Esophagus squamous epithelium (tissue), 5 donors: ENCODE results near the gene TJP3. TPM values are rescaled to one million over a fixed set of nuclear protein-coding genes. Genes with fewer than 3 reads are reported as not detected.
"Not testable (repeated sequence)": the region's sequence is repeated elsewhere in the genome, so short reads cannot be mapped to it uniquely, and the experiment has no call there.

Experiments
- DNase-seq: peaks from one replicate; lab custom pipeline; 2025; lab: John Stamatoyannopoulos, UW
- H3K27ac ChIP-seq, 4 donors: fragments of 200-600 bp; sonication (generic); one replicate each; pipeline ENCODE4 v1.5.1; 2016 to 2019; ENCODE audit warnings: mild to moderate bottlenecking in 1 of 4
- H3K27me3 ChIP-seq, 4 donors: fragments of 200-600 bp; sonication (generic); 1 replicate in 3 of 4; 2 replicates in 1 of 4; pipeline versions ENCODE4 v1.5.1 to v1.6.0; 2017 to 2021; ENCODE audit warnings: antibody characterized with exemption in 1 of 4
- H3K36me3 ChIP-seq, 3 donors: fragments of 200-600 bp; sonication (generic); one replicate each; pipeline ENCODE4 v1.5.1; 2016 to 2019
- H3K4me1 ChIP-seq, 3 donors: fragments of 200-600 bp; sonication (generic); one replicate each; pipeline ENCODE4 v1.5.1; 2017 to 2019
- H3K4me3 ChIP-seq, 4 donors: fragments of 200-600 bp; sonication (generic); 1 replicate in 3 of 4; 2 replicates in 1 of 4; pipeline ENCODE4 v1.5.1; 2016 to 2019; ENCODE audit warnings: mild to moderate bottlenecking in 2 of 4, moderate library complexity in 1 of 4
- H3K9me3 ChIP-seq, 3 donors: fragments of 200-600 bp; sonication (generic); one replicate each; pipeline ENCODE4 v1.5.1; 2016 to 2019
- CTCF ChIP-seq, 6 experiments: fragments of 450-650 bp in 4 of 6; fragments of 200-600 bp in 2 of 6; sonication (generic) in 2 of 6; IDR thresholded peaks; one replicate each; pipeline ENCODE4 v1.5.1; 2016 to 2019; ENCODE audit warnings: antibody characterized with exemption in 6 of 6, mild to moderate bottlenecking in 4 of 6, moderate library complexity in 4 of 6
- POLR2A ChIP-seq, 4 donors: fragments of 450-650 bp; IDR thresholded peaks; one replicate each; pipeline ENCODE4 v1.6.1; 2017; ENCODE audit warnings: antibody characterized with exemption in 4 of 4, mild to moderate bottlenecking in 4 of 4, moderate library complexity in 3 of 4
- WGBS, 2 donors: methylation state at CpG; one replicate each; pipeline ENCODE4 v1.1.5; 2018; 5-methylcytosine and 5-hydroxymethylcytosine counted together
- intact Hi-C: fragments of 100-400 bp; cut with DNase I; formaldehyde crosslinking; loops from one replicate; pipeline ENCODE4 v1.15.0; 2022
- total RNA-seq, 4 donors: library from RNA; depleted of rRNA; stranded (reverse); fragments of >200 nt; gene quantifications; one replicate each; pipeline ENCODE4 v1.1.0, GENCODE V29; 2016
- donor health status: DM: yes; HTN: yes; CAD: no.

The TJP3 gene
- total RNA-seq, 4 donors from 2014 or later, result 23.7 to 71.1 (median 28.0) TPM

- TF ChIP-seq CTCF (IDR thresholded peaks at IDR 0.05), result no peak
- TF ChIP-seq POLR2A (IDR thresholded peaks at IDR 0.05), result no peak
- Histone ChIP-seq H3K27me3 (no peaks in the 10 kb centered on the region), H3K4me3 (no peak overlapping the region), H3K27ac (no peak overlapping the region), H3K9me3 (no peaks in the 10 kb centered on the region), H3K36me3 (peaks cover 0 to 52% (median 3%) of the 10 kb centered on the region in 3 donors), H3K4me1 (peaks cover 7 to 30% (median 21%) of the 10 kb centered on the region in 3 donors)
- 84 to 89% methylated on average over 8 to 12 of the region's 12 CpGs for WGBS, 2 donors
- intact Hi-C loops, result no loop called here
- no peak for DNase-seq
Measured at GRCh38 chr19:3765121-3765520, 56.9 kb downstream of the TJP3 start.

DNA sequence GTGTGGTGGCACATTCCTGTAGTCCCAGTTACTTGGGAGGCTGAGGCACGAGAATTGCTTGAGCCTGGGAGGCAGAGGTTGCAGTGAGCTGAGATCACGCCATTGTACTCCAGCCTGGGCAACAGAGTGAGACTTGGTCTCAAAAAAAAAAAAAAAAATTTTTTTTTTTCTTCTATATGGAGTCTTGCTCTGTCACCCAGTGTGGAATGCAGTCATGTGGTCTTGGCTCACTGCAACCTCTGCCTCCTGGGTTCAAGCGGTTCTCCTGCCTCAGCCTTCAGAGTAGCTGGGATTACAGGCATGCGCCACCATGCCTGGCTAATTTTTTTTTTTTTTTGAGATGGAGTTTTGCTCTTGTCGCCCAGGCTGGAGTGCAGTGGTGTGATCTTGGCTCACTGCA, 57.6 kb downstream of the TJP3 start:
- H3K9me3 ChIP-seq, H3K4me3 ChIP-seq, H3K27me3 ChIP-seq, H3K27ac ChIP-seq, DNase-seq, intact Hi-C loops: not testable (repeated sequence)
- H3K4me1 ChIP-seq, result peaks cover 3 to 23% (median 15%) of the 10 kb centered on the region in 3 donors
- H3K36me3 ChIP-seq, result peaks cover 0 to 52% (median 3%) of the 10 kb centered on the region in 3 donors
- 89 to 91% methylated on average over 4 to 5 of the region's 5 CpGs for WGBS, 2 donors

DNA sequence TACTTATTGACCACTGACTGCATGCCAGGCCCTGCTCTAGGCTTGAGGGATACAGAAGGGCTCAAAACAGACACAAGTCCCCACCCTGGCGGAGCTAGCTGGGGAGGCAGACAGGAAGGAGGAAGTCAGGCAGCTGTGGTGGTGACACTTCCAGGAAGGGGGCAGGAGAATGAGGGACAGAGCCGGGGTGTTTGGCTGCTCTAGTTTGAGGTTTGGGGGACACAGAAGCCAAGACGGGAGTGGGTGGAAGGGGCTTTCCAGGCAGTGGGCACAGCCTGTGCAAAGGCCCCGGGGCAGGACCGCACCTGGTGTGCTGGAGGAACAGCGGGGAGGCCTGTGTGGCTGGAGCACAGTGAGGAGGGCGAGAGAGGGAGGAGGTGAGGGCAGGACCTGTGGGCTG, 58.3 kb downstream of the TJP3 start:
- no peak for DNase-seq
- peaks cover 0 to 4% (median 0%) of the 10 kb centered on the region in 4 donors for H3K27me3 ChIP-seq
- peaks cover 0 to 18% (median 12%) of the 10 kb centered on the region in 3 donors for H3K4me1 ChIP-seq
- no peak overlapping the region for H3K27ac ChIP-seq
- H3K9me3 ChIP-seq, result no peaks in the 10 kb centered on the region
- TF ChIP-seq CTCF (IDR thresholded peaks at IDR 0.05) (no peak), POLR2A (IDR thresholded peaks at IDR 0.05) (no peak)
- peaks cover 0 to 52% (median 3%) of the 10 kb centered on the region in 3 donors for H3K36me3 ChIP-seq
- intact Hi-C loops, result no loop called here
- H3K4me3 ChIP-seq, result no peak overlapping the region
- WGBS, 2 donors, result 69 to 88% methylated on average over 5 to 7 of the region's 7 CpGs

DNA sequence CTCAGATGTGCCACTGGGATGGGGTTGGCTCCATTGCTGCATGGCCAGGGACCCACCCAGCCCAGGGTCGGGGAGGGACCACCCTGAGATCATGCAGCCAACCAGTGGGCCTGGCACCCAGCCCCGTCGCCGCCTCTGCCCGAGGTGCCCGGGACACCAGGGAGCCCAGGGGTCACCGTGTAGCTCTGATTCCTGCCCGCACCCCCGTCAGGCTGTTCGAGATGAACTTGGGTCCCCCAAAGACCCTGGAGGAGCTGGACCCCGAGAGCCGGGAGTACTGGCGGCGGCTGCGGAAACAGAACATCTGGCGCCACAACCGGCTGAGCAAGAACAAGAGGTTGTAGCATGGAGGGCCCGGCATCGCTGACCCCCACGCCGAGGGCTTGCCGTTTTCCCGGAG, 58.9 kb downstream of the TJP3 start:
- intact Hi-C loops, result no loop called here
- Histone ChIP-seq H3K4me3 (no peak overlapping the region), H3K9me3 (no peaks in the 10 kb centered on the region), H3K36me3 (peaks cover 0 to 52% (median 3%) of the 10 kb centered on the region in 3 donors), H3K27ac (no peak overlapping the region), H3K27me3 (peaks cover 0 to 9% (median 0%) of the 10 kb centered on the region in 4 donors), H3K4me1 (peaks cover 0 to 16% (median 8%) of the 10 kb centered on the region in 3 donors)
- 96 to 100% methylated on average over 2 to 6 of the region's 23 CpGs for WGBS, 2 donors
- TF ChIP-seq CTCF (IDR thresholded peaks at IDR 0.05), result no peak
- no peak for TF ChIP-seq POLR2A (IDR thresholded peaks at IDR 0.05)
- DNase-seq, result no peak

GRCh38 chr19:3768015-3768747, 60.0 kb downstream of the TJP3 start:
- Histone ChIP-seq H3K4me3 (no peak overlapping the region), H3K4me1 (peaks cover 0 to 16% (median 7%) of the 10 kb centered on the region in 3 donors), H3K9me3 (no peaks in the 10 kb centered on the region), H3K27ac (no peak overlapping the region), H3K36me3 (peaks cover 0 to 52% (median 3%) of the 10 kb centered on the region in 3 donors), H3K27me3 (peaks cover 0 to 10% (median 0%) of the 10 kb centered on the region in 4 donors)
- no peak for DNase-seq
- TF ChIP-seq CTCF (IDR thresholded peaks at IDR 0.05), result no peak
- no peak for TF ChIP-seq POLR2A (IDR thresholded peaks at IDR 0.05)
- intact Hi-C loops, result no loop called here
- 78 to 95% methylated on average over 3 to 10 of the region's 25 CpGs for WGBS, 2 donors
